Kidney (tissue), 14 donors: ENCODE data around the gene PADI3. TPM values are rescaled to one million over a fixed set of nuclear protein-coding genes. Genes with fewer than 3 reads are reported as not detected.
"Not testable (repeated sequence)": the region's sequence is repeated elsewhere in the genome, so short reads cannot be mapped to it uniquely, and the experiment has no call there.

Source experiments
- DNase-seq, 5 donors: peaks; one replicate each; pipeline ENCODE4 v3.0.0-alpha.2; 2013 to 2020
- FAIRE-seq: peaks from 2 replicates; lab custom pipeline; 2012; peaks lifted over from hg19 to GRCh38; lab: Jason Lieb, UNC
- H3K27ac ChIP-seq, 2 donors: one replicate each; pipeline ENCODE4 v1.7.0; 2013; ENCODE audit warnings: low read depth in 2 of 2, low read length in 2 of 2, inconsistent platforms in 1 of 2
- H3K27me3 ChIP-seq: one replicate; pipeline ENCODE4 v1.7.1; 2013; ENCODE audit warnings: low read length, inconsistent platforms; ENCODE audit not compliant: control insufficient read depth, insufficient read depth
- H3K36me3 ChIP-seq, 3 donors: one replicate each; pipeline versions ENCODE4 v1.7.0 to v1.7.1; 2013; ENCODE audit warnings: low read length in 3 of 3, control low read depth in 1 of 3, inconsistent platforms in 1 of 3; ENCODE audit not compliant: insufficient read depth in 3 of 3, control insufficient read depth in 2 of 3
- H3K4me1 ChIP-seq, 3 donors: one replicate each; pipeline versions ENCODE4 v1.7.0 to v1.7.1; 2013; ENCODE audit warnings: low read length in 3 of 3, inconsistent platforms in 1 of 3, low read depth in 1 of 3; ENCODE audit not compliant: control insufficient read depth in 2 of 3, insufficient read depth in 2 of 3
- H3K4me3 ChIP-seq, 3 donors: one replicate each; pipeline versions ENCODE4 v1.7.0 to v1.8.1; 2013; ENCODE audit warnings: low read length in 3 of 3, control low read depth in 1 of 3, inconsistent platforms in 1 of 3
- H3K9ac ChIP-seq, 3 donors: one replicate each; pipeline versions ENCODE4 v1.7.0 to v1.7.1; 2013; ENCODE audit warnings: low read length in 3 of 3, control low read depth in 1 of 3, inconsistent platforms in 1 of 3
- H3K9me3 ChIP-seq, 3 donors: one replicate each; pipeline versions ENCODE4 v1.7.0 to v1.7.1; 2013; ENCODE audit warnings: low read length in 3 of 3, control low read depth in 1 of 3, inconsistent platforms in 1 of 3; ENCODE audit not compliant: control insufficient read depth in 2 of 3, insufficient read depth in 1 of 3
- intact Hi-C: fragments of 100-400 bp; cut with DNase I; formaldehyde crosslinking; loops from one replicate; pipeline ENCODE4 v1.11.1; 2022
- polyA plus RNA-seq: library from polyadenylated mRNA; stranded (reverse); fragments of 350-450 nt; fragmentation: Illumina TruSeq; extraction: RNeasy Lipid Tissue Mini Kit (QIAGEN cat#74804); gene quantifications from one replicate; pipeline ENCODE4 v1.2.3, GENCODE V29; 2014; ENCODE audit warnings: low read depth, low replicate concordance; ENCODE audit not compliant: insufficient read depth
- total RNA-seq: library from RNA; stranded (reverse); fragmentation: NEBNext Ultra II Directional; extraction: Animal tissue kit (Norgen Biotek cat#: 25700); gene quantifications from one replicate; pipeline ENCODE4 v1.2.1, GENCODE V29; 2021
- TF ChIP-seq, protein P1 (sequence below): IDR thresholded peaks from 3 replicates; pipeline ENCODE4 v1.5.1; 2012; ENCODE audit warnings: mild to moderate bottlenecking, moderate library complexity, borderline replicate concordance; ENCODE audit not compliant: insufficient read depth; ENCODE audit errors: extremely low read depth
- donor health status: control.
- donor health status: control.
- donor health status: control.
- donor health status: control.
- donor health status: control.
- donor health status: DM: yes; HTN: yes; CAD: no.
- donor health status: Normal renal cell carcinoma (clear cell type).

PADI3 gene
- total and polyA plus RNA-seq, 2 donors from 2014 or later = not detected

DNA sequence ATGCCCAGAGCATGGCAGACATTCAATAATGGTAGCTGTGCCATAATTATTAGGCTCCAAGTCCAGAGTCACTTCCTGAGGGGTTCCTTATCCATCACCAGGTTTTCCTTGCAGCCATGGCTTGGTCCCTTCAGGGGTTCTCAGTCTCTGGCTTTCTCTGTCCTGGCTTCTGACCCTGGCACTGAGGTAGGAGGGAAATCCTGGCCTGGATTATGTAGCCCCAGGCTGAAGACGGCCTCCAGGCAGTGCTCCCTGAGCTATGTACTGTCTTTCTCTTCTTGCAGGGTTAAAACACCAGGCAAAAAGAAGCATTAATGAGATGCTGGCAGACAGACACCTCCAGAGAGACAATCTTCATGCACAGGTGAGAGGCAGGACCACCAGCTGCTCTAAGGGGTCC is 9.5 kb upstream of the PADI3 start:
- H3K36me3 ChIP-seq = no peaks in the 10 kb centered on the region
- no peaks in the 10 kb centered on the region for H3K9me3 ChIP-seq
- DNase-seq = peak in 4 of 5 donors; percentile 81 to 93 (median 89)
- intact Hi-C loops = no loop called here
- H3K4me3 ChIP-seq = no peak overlapping the region
- peaks cover 0 to 3% (median 0%) of the 10 kb centered on the region in 3 donors for H3K4me1 ChIP-seq
- H3K9ac ChIP-seq = no peak overlapping the region
- no peak overlapping the region for H3K27ac ChIP-seq
- peaks cover 7% of the 10 kb centered on the region for H3K27me3 ChIP-seq
- TF ChIP-seq, protein P1, sequence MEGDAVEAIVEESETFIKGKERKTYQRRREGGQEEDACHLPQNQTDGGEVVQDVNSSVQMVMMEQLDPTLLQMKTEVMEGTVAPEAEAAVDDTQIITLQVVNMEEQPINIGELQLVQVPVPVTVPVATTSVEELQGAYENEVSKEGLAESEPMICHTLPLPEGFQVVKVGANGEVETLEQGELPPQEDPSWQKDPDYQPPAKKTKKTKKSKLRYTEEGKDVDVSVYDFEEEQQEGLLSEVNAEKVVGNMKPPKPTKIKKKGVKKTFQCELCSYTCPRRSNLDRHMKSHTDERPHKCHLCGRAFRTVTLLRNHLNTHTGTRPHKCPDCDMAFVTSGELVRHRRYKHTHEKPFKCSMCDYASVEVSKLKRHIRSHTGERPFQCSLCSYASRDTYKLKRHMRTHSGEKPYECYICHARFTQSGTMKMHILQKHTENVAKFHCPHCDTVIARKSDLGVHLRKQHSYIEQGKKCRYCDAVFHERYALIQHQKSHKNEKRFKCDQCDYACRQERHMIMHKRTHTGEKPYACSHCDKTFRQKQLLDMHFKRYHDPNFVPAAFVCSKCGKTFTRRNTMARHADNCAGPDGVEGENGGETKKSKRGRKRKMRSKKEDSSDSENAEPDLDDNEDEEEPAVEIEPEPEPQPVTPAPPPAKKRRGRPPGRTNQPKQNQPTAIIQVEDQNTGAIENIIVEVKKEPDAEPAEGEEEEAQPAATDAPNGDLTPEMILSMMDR = no peak
- no peak for FAIRE-seq

- DNase-seq, H3K36me3 ChIP-seq, H3K9me3 ChIP-seq, FAIRE-seq, H3K4me3 ChIP-seq, H3K9ac ChIP-seq, H3K4me1 ChIP-seq, H3K27me3 ChIP-seq, H3K27ac ChIP-seq: not testable (repeated sequence)
- intact Hi-C loops = loop anchor here (5.0 kb wide), 1 partner anchor 119 kb away; no protein-coding TSS in a partner anchor
Observed at GRCh38 chr1:17241011-17241779, 7.7 kb upstream of the PADI3 start.

DNA sequence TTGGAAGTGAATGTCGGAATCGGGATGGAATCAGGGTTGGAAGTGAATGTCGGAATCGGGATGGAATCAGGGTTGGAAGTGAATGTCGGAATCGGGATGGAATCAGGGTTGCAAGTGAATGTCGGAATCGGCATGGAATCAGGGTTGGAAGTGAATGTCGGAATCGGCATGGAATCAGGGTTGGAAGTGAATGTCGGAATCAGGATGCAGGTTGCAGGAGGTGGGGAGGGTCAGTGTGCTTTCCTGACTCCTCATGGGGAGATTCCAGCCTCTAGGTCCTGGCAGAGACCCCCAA is 7.2 kb upstream of the PADI3 start:
- not testable (repeated sequence) for H3K4me3 ChIP-seq, H3K4me1 ChIP-seq, H3K27ac ChIP-seq, DNase-seq, H3K9ac ChIP-seq, FAIRE-seq, H3K9me3 ChIP-seq, H3K27me3 ChIP-seq, H3K36me3 ChIP-seq
- intact Hi-C loops = loop anchor here (5.0 kb wide), 1 partner anchor 119 kb away; no protein-coding TSS in a partner anchor

- TF ChIP-seq, protein P1 = no peak
- no peak overlapping the region for H3K27ac ChIP-seq
- FAIRE-seq = no peak
- H3K9ac ChIP-seq = no peak overlapping the region
- H3K36me3 ChIP-seq = no peaks in the 10 kb centered on the region
- H3K4me3 ChIP-seq = no peak overlapping the region
- H3K9me3 ChIP-seq = no peaks in the 10 kb centered on the region
- intact Hi-C loops = loop anchor here (5.0 kb wide), 1 partner anchor 121 kb away; no protein-coding TSS in a partner anchor
- no peak for DNase-seq
- no peaks in the 10 kb centered on the region for H3K4me1 ChIP-seq
- H3K27me3 ChIP-seq = peaks cover 7% of the 10 kb centered on the region
Observed at GRCh38 chr1:17243274-17243673, 5.6 kb upstream of the PADI3 start.
